Left lung (tissue), 10 donors: Measurements from ENCODE around the gene TWNK. TPM values are rescaled to one million over a fixed set of nuclear protein-coding genes. Genes with fewer than 3 reads are reported as not detected.

Experiments used
- ATAC-seq: fragments of 200-7000 bp; cut with Tn5 transposase; one replicate; pipeline ENCODE4 v1.9.1; 2020; ENCODE audit warnings: moderate library complexity
- DNase-seq, 4 donors: peaks; one replicate each; pipeline ENCODE4 v3.0.0-alpha.2; 2013 to 2020
- H3K27ac ChIP-seq, 2 donors: fragments of 200-600 bp; sonication (generic) in 1 of 2; one replicate each; pipeline versions ENCODE4 v1.5.0 to v1.8.0; 2020 to 2021
- H3K27me3 ChIP-seq, 2 donors: fragments of 200-600 bp; sonication (generic) in 1 of 2; one replicate each; pipeline versions ENCODE4 v1.5.0 to v1.8.0; 2020 to 2021
- H3K36me3 ChIP-seq, 2 donors: fragments of 200-600 bp; sonication (generic) in 1 of 2; one replicate each; pipeline versions ENCODE4 v1.5.0 to v1.8.0; 2020 to 2021
- H3K4me1 ChIP-seq, 2 donors: fragments of 200-600 bp; one replicate each; pipeline ENCODE4 v1.8.0; 2021
- H3K4me3 ChIP-seq, 2 donors: fragments of 200-600 bp; sonication (generic) in 1 of 2; one replicate each; pipeline versions ENCODE4 v1.5.0 to v1.8.0; 2020 to 2021; ENCODE audit warnings: mild to moderate bottlenecking in 1 of 2
- H3K9me3 ChIP-seq, 2 donors: fragments of 200-600 bp; sonication (generic) in 1 of 2; one replicate each; pipeline versions ENCODE4 v1.5.0 to v1.8.0; 2020 to 2021
- intact Hi-C, 2 donors: fragments of 100-400 bp; cut with DNase I; formaldehyde crosslinking; loops; one replicate each; pipeline versions ENCODE4 v1.11.2 to v1.14.2; 2022
- polyA plus RNA-seq, 6 donors: library from polyadenylated mRNA; unstranded; fragments of 120-200 nt; gene quantifications; one replicate each; pipeline ENCODE4 v1.2.1, GENCODE V29; 2013; ENCODE audit not compliant: insufficient read length in 6 of 6
- total RNA-seq, 2 donors: library from RNA; stranded (reverse); fragmentation: NEBNext Ultra II Directional; extraction: Animal tissue kit (Norgen Biotek cat#: 25700); gene quantifications; one replicate each; pipeline ENCODE4 v1.2.1, GENCODE V29; 2021
- TF ChIP-seq, protein P1 (sequence below), 2 donors: fragments of 200-600 bp; sonication (generic) in 1 of 2; IDR thresholded peaks; one replicate each; pipeline versions ENCODE4 v1.5.0 to v1.8.0; 2021; ENCODE audit warnings: antibody characterized with exemption in 2 of 2
- donor health status: DM: no; HTN: yes; CAD: no.
- donor health status: DM: no; HTN: no; CAD: no.

Gene TWNK
- total and polyA plus RNA-seq, 8 donors: 3.4 to 12.5 (median 10.3) TPM

DNA sequence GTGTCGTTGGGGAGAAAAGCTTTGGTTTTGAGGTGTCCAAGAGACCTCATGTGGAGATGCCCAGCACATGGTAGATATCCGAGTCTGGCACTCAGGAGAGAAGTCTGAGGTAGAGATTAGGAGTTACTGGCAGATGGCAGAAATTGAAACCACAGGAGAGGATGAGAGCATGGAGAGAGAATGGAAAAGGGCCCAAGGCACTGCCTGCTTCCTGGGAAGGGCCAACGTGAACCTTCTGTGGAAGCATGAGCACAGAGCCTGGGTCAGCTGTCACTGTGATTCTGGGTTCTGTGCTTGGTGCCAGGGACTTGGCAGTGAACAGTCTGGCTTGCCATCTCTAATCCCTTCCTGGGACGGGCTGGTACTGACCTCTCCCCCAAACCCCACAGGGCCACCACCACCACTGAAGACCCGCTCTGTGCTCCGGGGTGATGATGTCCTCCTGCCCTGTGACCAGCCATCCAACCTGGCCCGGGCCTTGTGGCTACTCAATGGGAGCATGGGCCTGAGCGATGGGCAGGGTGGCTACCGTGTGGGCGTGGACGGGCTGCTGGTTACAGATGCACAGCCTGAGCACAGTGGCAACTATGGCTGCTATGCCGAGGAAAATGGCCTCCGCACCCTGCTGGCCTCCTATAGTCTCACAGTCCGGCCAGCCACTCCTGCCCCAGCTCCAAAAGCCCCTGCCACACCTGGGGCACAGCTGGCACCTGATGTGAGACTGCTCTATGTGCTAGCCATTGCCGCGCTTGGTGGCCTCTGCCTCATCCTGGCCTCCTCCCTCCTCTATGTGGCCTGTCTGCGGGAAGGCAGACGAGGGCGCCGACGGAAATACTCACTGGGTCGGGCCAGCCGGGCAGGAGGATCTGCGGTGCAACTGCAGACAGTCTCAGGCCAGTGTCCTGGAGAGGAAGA lies 4.2 kb upstream of the TWNK start:
- peaks cover 14 to 16% of the 10 kb centered on the region in 2 donors for H3K4me1 ChIP-seq
- H3K36me3 ChIP-seq: peaks cover 0 to 53% of the 10 kb centered on the region in 2 donors
- ATAC-seq (no peak), DNase-seq (no peak)
- intact Hi-C loops: no loop called here
- no peak overlapping the region for H3K4me3 ChIP-seq
- TF ChIP-seq, protein P1, sequence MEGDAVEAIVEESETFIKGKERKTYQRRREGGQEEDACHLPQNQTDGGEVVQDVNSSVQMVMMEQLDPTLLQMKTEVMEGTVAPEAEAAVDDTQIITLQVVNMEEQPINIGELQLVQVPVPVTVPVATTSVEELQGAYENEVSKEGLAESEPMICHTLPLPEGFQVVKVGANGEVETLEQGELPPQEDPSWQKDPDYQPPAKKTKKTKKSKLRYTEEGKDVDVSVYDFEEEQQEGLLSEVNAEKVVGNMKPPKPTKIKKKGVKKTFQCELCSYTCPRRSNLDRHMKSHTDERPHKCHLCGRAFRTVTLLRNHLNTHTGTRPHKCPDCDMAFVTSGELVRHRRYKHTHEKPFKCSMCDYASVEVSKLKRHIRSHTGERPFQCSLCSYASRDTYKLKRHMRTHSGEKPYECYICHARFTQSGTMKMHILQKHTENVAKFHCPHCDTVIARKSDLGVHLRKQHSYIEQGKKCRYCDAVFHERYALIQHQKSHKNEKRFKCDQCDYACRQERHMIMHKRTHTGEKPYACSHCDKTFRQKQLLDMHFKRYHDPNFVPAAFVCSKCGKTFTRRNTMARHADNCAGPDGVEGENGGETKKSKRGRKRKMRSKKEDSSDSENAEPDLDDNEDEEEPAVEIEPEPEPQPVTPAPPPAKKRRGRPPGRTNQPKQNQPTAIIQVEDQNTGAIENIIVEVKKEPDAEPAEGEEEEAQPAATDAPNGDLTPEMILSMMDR (IDR thresholded peaks at IDR 0.05): no peak
- H3K27me3 ChIP-seq: no peaks in the 10 kb centered on the region
- no peak overlapping the region for H3K27ac ChIP-seq
- H3K9me3 ChIP-seq: no peaks in the 10 kb centered on the region

DNA sequence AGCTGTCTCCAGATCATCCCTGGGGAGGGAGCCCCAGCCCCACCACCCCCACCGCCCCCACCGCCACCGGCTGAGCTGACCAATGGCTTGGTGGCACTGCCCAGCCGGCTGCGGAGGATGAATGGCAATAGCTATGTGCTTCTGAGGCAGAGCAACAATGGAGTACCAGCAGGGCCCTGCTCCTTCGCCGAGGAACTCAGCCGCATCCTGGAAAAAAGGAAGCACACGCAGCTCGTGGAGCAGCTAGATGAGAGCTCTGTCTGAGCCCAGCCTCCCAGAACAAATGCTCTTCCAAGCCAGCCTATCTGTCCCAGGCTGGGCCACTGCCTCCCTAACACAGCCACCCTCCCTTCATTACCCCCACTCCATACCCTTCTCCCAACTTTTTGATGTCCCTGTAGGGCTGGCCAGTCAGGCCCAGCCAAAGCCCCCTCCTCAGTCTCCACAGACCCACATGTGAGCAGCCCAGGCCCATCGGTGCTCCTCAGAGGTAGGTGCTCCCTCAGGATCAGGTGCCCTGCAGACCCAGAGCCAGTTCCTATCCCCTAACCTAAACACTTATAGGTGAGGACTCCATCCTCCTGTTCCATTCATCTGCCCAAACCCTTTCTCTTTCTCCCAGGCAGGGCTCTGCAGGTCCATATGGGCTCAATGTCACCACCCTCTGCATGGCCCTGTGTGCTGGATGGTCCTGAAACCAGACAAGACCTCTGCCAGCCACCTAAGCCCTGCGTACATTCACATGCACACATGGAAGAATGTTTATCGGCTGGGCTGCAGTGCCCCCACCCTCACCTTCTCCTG lies 3.3 kb upstream of the TWNK start:
- no peak overlapping the region for H3K27ac ChIP-seq
- peaks cover 0 to 46% of the 10 kb centered on the region in 2 donors for H3K36me3 ChIP-seq
- intact Hi-C loops: no loop called here
- H3K4me3 ChIP-seq: no peak overlapping the region
- no peak for ATAC-seq
- TF ChIP-seq, protein P1 (IDR thresholded peaks at IDR 0.05): no peak
- H3K27me3 ChIP-seq: no peaks in the 10 kb centered on the region
- no peaks in the 10 kb centered on the region for H3K9me3 ChIP-seq
- no peak for DNase-seq
- peaks cover 14 to 25% of the 10 kb centered on the region in 2 donors for H3K4me1 ChIP-seq

DNA sequence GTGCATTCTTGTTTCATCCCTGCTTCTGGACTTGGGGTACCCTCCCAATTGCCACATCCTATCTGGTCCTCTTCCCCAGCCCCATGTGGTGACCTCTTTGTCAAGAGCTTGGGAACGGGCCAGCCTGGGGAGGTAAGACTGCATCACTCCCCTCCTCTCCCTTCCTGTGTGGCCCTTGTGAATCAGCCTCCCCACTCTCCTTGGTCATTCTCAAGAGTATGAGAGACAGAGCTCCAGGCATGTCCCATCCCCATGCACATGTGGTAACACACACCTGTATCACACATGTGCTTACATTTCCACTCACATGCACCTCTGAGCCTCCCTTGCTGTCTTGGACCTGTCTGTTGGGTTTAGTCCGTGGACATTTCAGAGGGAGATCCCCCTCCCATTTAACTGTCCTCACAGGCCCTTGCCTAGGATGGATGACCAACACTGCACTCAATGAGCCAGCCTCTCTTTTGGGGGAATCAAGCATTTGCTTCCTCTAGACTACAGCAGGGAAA lies 2.6 kb upstream of the TWNK start:
- no peak for DNase-seq
- intact Hi-C loops: no loop called here
- Histone ChIP-seq H3K27me3 (no peaks in the 10 kb centered on the region), H3K4me1 (peaks cover 14 to 31% of the 10 kb centered on the region in 2 donors), H3K27ac (no peak overlapping the region), H3K4me3 (no peak overlapping the region), H3K9me3 (no peaks in the 10 kb centered on the region), H3K36me3 (peaks cover 0 to 45% of the 10 kb centered on the region in 2 donors)
- no peak for ATAC-seq
- TF ChIP-seq, protein P1 (IDR thresholded peaks at IDR 0.05): no peak

DNA sequence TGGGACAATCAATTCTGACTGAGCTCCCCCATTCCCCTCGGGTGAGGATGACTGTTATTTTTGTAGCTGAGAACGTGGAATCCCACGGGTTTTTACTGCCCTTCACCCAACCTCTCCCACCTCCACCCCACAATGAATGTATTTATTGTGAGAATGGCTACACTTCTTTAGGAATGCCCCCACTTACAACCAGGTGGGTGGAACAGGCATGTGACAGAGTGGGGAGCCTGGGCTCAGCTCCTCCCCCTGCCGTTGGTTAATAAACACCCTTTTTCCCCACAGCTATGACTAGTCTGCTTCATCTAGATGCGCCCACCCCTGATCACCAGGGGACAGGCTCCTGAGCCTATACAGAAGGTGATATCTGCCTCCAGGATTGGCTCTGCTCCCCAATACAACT lies 2.0 kb upstream of the TWNK start:
- no peak overlapping the region for H3K27ac ChIP-seq
- H3K9me3 ChIP-seq: no peaks in the 10 kb centered on the region
- no peaks in the 10 kb centered on the region for H3K27me3 ChIP-seq
- intact Hi-C loops: no loop called here
- H3K4me1 ChIP-seq: peaks cover 14 to 33% of the 10 kb centered on the region in 2 donors
- no peak overlapping the region for H3K4me3 ChIP-seq
- no peak for DNase-seq
- peaks cover 0 to 45% of the 10 kb centered on the region in 2 donors for H3K36me3 ChIP-seq
- TF ChIP-seq, protein P1 (IDR thresholded peaks at IDR 0.05): no peak
- ATAC-seq: no peak

DNA sequence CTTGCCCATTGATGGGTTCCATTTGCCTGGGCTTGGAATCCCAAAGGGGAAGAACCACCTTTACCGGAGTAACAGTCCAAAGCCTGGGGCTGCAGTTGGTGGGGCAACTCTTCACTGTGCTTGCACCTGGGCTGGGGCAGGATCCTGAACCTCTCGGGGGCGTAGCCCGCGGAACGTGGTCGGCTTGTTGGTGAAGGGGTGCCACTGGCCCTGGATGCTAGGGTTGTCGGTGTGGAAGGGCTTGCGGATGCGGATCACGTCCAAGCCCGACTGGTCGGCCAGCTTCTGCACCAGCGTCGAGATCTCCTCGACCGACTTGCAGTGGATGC lies 756 bp upstream of the TWNK start:
- Histone ChIP-seq H3K36me3 (peaks cover 0 to 45% of the 10 kb centered on the region in 2 donors), H3K9me3 (no peaks in the 10 kb centered on the region), H3K4me1 (peaks cover 14 to 33% of the 10 kb centered on the region in 2 donors), H3K4me3 (peak overlapping the region; percentile 73 to 92), H3K27me3 (no peaks in the 10 kb centered on the region), H3K27ac (no peak overlapping the region)
- intact Hi-C loops: no loop called here
- ATAC-seq (no peak), DNase-seq (no peak)
- TF ChIP-seq, protein P1 (IDR thresholded peaks at IDR 0.05): no peak
